H9 (cell line): ENCODE results near the gene RGS16. TPM values are rescaled to one million over a fixed set of nuclear protein-coding genes. Genes with fewer than 3 reads are reported as not detected.

Experiments used
- DNase-seq: peaks from one replicate; pipeline ENCODE4 v3.0.0-alpha.2; 2017
- H2AFZ ChIP-seq: one replicate; pipeline ENCODE4 v1.6.1; 2013; ENCODE audit warnings: mild to moderate bottlenecking, low read length, control low read depth, moderate library complexity
- H2AK5ac ChIP-seq: 2 replicates; pipeline ENCODE4 v1.6.1; 2013; ENCODE audit warnings: low read length, control low read depth, mixed read lengths; ENCODE audit not compliant: insufficient read length
- H2BK120ac ChIP-seq: one replicate; pipeline ENCODE4 v1.6.1; 2013; ENCODE audit warnings: low read depth, mild to moderate bottlenecking, low read length, control low read depth, inconsistent platforms; ENCODE audit not compliant: poor library complexity, severe bottlenecking
- H2BK12ac ChIP-seq: 2 replicates; pipeline ENCODE4 v1.6.1; 2013; ENCODE audit warnings: low read length, control low read depth, mixed read lengths, low read depth; ENCODE audit not compliant: insufficient read length
- H2BK15ac ChIP-seq: 2 replicates; pipeline ENCODE4 v1.6.1; 2013; ENCODE audit warnings: low read depth, low read length, control low read depth
- H2BK20ac ChIP-seq: one replicate; pipeline ENCODE4 v1.6.1; 2013; ENCODE audit warnings: low read depth, mild to moderate bottlenecking, low read length, control low read depth, inconsistent platforms; ENCODE audit not compliant: poor library complexity, severe bottlenecking
- H2BK5ac ChIP-seq: 2 replicates; pipeline ENCODE4 v1.6.1; 2013; ENCODE audit warnings: low read length, control low read depth, mixed read lengths; ENCODE audit not compliant: insufficient read length
- H3K14ac ChIP-seq: 2 replicates; pipeline ENCODE4 v1.6.1; 2013; ENCODE audit warnings: low read length, control low read depth; ENCODE audit not compliant: insufficient read depth
- H3K18ac ChIP-seq: 2 replicates; pipeline ENCODE4 v1.6.1; 2013; ENCODE audit warnings: low read depth, mild to moderate bottlenecking, mixed read lengths, low read length, control low read depth; ENCODE audit not compliant: insufficient read length
- H3K23ac ChIP-seq: 2 replicates; pipeline ENCODE4 v1.6.1; 2013; ENCODE audit warnings: low read length, control low read depth, mixed read lengths, low read depth; ENCODE audit not compliant: insufficient read length
- H3K23me2 ChIP-seq: 2 replicates; pipeline ENCODE4 v1.6.1; 2013; ENCODE audit warnings: low read depth, mild to moderate bottlenecking, mixed read lengths, low read length, control low read depth; ENCODE audit not compliant: insufficient read length, poor library complexity, severe bottlenecking
- H3K27ac ChIP-seq: 2 replicates; pipeline ENCODE4 v1.5.1; 2013; ENCODE audit warnings: low read length, control low read depth, mixed read lengths, low read depth; ENCODE audit not compliant: insufficient read length
- H3K27me3 ChIP-seq: 2 replicates; pipeline ENCODE4 v1.6.1; 2013; ENCODE audit warnings: low read length, control low read depth, inconsistent platforms; ENCODE audit not compliant: insufficient read depth
- H3K4ac ChIP-seq: 2 replicates; pipeline ENCODE4 v1.6.1; 2013; ENCODE audit warnings: low read depth, mild to moderate bottlenecking, control low read depth, inconsistent platforms, low read length, moderate library complexity
- H3K4me1 ChIP-seq: 2 replicates; pipeline ENCODE4 v1.6.1; 2013; ENCODE audit warnings: low read length, control low read depth, inconsistent platforms; ENCODE audit not compliant: insufficient read depth
- H3K4me2 ChIP-seq: 2 replicates; pipeline ENCODE4 v1.6.1; 2013; ENCODE audit warnings: low read length, control low read depth, mixed read lengths; ENCODE audit not compliant: insufficient read length, insufficient read depth
- H3K56ac ChIP-seq: 2 replicates; pipeline ENCODE4 v1.6.1; 2013; ENCODE audit warnings: low read depth, mild to moderate bottlenecking, mixed read lengths, low read length, control low read depth; ENCODE audit not compliant: insufficient read length
- H3K79me1 ChIP-seq: 2 replicates; pipeline ENCODE4 v1.6.1; 2013; ENCODE audit warnings: low read depth, mild to moderate bottlenecking, moderate library complexity, low read length, control low read depth, inconsistent platforms; ENCODE audit not compliant: insufficient read depth, poor library complexity, severe bottlenecking
- H3K79me2 ChIP-seq: 2 replicates; pipeline ENCODE4 v1.6.1; 2013; ENCODE audit warnings: low read length, control low read depth, inconsistent platforms; ENCODE audit not compliant: insufficient read depth
- H3K9ac ChIP-seq: 2 replicates; pipeline ENCODE4 v1.6.1; 2013; ENCODE audit warnings: low read length, control low read depth, mixed read lengths; ENCODE audit not compliant: insufficient read length; ENCODE audit errors: extremely low read depth
- H3K9me3 ChIP-seq: one replicate; pipeline ENCODE4 v1.6.1; 2013; ENCODE audit warnings: low read depth, low read length, inconsistent platforms; ENCODE audit not compliant: control insufficient read depth
- H3T11ph ChIP-seq: one replicate; pipeline ENCODE4 v1.6.1; 2013; ENCODE audit warnings: mild to moderate bottlenecking, low read length, control low read depth, inconsistent platforms
- H4K20me1 ChIP-seq: one replicate; pipeline ENCODE4 v1.6.1; 2013; ENCODE audit not compliant: control insufficient read depth, insufficient read length, insufficient read depth
- H4K5ac ChIP-seq: 2 replicates; pipeline ENCODE4 v1.6.1; 2013; ENCODE audit warnings: low read depth, mild to moderate bottlenecking, mixed read lengths, low read length, control low read depth; ENCODE audit not compliant: insufficient read length
- H4K8ac ChIP-seq: replicated peaks from 2 replicates; pipeline ENCODE4 v1.6.1; 2013; ENCODE audit warnings: low read length, control low read depth, mixed read lengths, low read depth; ENCODE audit not compliant: insufficient read length
- H4K91ac ChIP-seq: 2 replicates; pipeline ENCODE4 v1.6.1; 2013; ENCODE audit warnings: low read depth, mild to moderate bottlenecking, moderate library complexity, mixed read lengths, low read length, control low read depth; ENCODE audit not compliant: insufficient read length
- H3K27ac Mint-ChIP-seq, 3 experiments: 2 replicates in 2 of 3; 3 replicates in 1 of 3; pipeline ENCODE4 v1.8.0; 2020 to 2021; ENCODE audit warnings: mixed read lengths in 3 of 3, mild to moderate bottlenecking in 1 of 3, moderate library complexity in 1 of 3
- H3K27me3 Mint-ChIP-seq: 2 replicates; pipeline ENCODE4 v1.8.0; 2021; ENCODE audit warnings: low read depth, mild to moderate bottlenecking, moderate library complexity, mixed read lengths
- H3K36me3 Mint-ChIP-seq, 3 experiments: 2 replicates in 2 of 3; 3 replicates in 1 of 3; pipeline ENCODE4 v1.8.0; 2020 to 2021; ENCODE audit warnings: low read depth in 3 of 3, mixed read lengths in 3 of 3; ENCODE audit not compliant: insufficient read depth in 1 of 3
- H3K4me1 Mint-ChIP-seq, 2 experiments: 2 replicates each; pipeline ENCODE4 v1.8.0; 2020; ENCODE audit warnings: mixed read lengths in 2 of 2
- H3K4me3 Mint-ChIP-seq, 2 experiments: 2 replicates in 1 of 2; 3 replicates in 1 of 2; pipeline ENCODE4 v1.8.0; 2020 to 2021; ENCODE audit warnings: mild to moderate bottlenecking in 2 of 2, mixed read lengths in 2 of 2, moderate library complexity in 1 of 2
- H3K9me3 Mint-ChIP-seq, 2 experiments: 2 replicates in 1 of 2; 3 replicates in 1 of 2; pipeline ENCODE4 v1.8.0; 2020; ENCODE audit warnings: mild to moderate bottlenecking in 2 of 2, mixed read lengths in 2 of 2, moderate library complexity in 1 of 2
- CTCF ChIP-seq: fragments of 200-600 bp; sonication (generic); conservative IDR thresholded peaks from 3 replicates; pipeline ENCODE4 v1.8.0; 2021; ENCODE audit warnings: antibody characterized with exemption, mild to moderate bottlenecking
- WGBS: extraction: QIAGEN DNeasy Blood & Tissue Kit; methylation state at CpG from one replicate; pipeline ENCODE4 v1.1.7; 2013; ENCODE audit warnings: missing lambda C conversion rate, low lambda C conversion rate, mixed read lengths; ENCODE audit not compliant: insufficient read length; ENCODE audit errors: extremely low coverage; 5-methylcytosine and 5-hydroxymethylcytosine counted together
- total RNA-seq: library from RNA; stranded (reverse); gene quantifications from 2 replicates; pipeline ENCODE4 v1.2.1, GENCODE V29; 2021

RGS16 gene
- total RNA-seq, 1 experiment from 2014 or later, result 6.9 TPM

- no CpG with 5 or more reads among the region's 2 CpGs for WGBS
- H3K27me3 ChIP-seq, result no peaks in the 10 kb centered on the region
- no peak overlapping the region for H2BK15ac ChIP-seq
These were observed 51.7 kb downstream of the RGS16 start for GRCh38 chr1:182552527-182552926.

More at GRCh38 chr1:182552527-182552926, 51.7 kb downstream of the RGS16 start:
- Histone ChIP-seq H4K8ac (no peak overlapping the region), H2BK12ac (no peak overlapping the region), H4K91ac (no peak overlapping the region), H3K27ac (no peak overlapping the region), H2BK5ac (no peak overlapping the region), H2BK120ac (no peak overlapping the region), H3K23ac (no peak overlapping the region), H3K4me2 (no peak overlapping the region), H3K9ac (no peak overlapping the region), H3K4me1 (no peaks in the 10 kb centered on the region), H3K79me1 (no peaks in the 10 kb centered on the region), H3K79me2 (no peaks in the 10 kb centered on the region), H3K56ac (no peak overlapping the region), H3K9me3 (peaks cover 9% of the 10 kb centered on the region), H4K5ac (no peak overlapping the region), H2AFZ (no peak overlapping the region), H4K20me1 (no peaks in the 10 kb centered on the region), H3K4ac (no peak overlapping the region), H3K14ac (no peak overlapping the region), H3K23me2 (no peaks in the 10 kb centered on the region), H3T11ph (no peak overlapping the region), H2AK5ac (no peak overlapping the region), H3K18ac (no peak overlapping the region), H2BK20ac (no peak overlapping the region)
- Mint-ChIP-seq H3K4me1 (no peaks in the 10 kb centered on the region), H3K27ac (peak overlapping the region in 1 of 3 experiments; percentile 36; a peak in 1 of 7 replicates), H3K9me3 (peaks cover 5 to 6% of the 10 kb centered on the region in 2 experiments; a peak in 4 of 5 replicates), H3K4me3 (no peak overlapping the region), H3K27me3 (peaks cover 1% of the 10 kb centered on the region), H3K36me3 (peaks cover 0 to 4% (median 2%) of the 10 kb centered on the region in 3 experiments; a peak in 3 of 7 replicates)
- TF ChIP-seq CTCF, result no peak
- no peak for DNase-seq
